ENCODE measurements around the gene ATP6V0D1.

DNA sequence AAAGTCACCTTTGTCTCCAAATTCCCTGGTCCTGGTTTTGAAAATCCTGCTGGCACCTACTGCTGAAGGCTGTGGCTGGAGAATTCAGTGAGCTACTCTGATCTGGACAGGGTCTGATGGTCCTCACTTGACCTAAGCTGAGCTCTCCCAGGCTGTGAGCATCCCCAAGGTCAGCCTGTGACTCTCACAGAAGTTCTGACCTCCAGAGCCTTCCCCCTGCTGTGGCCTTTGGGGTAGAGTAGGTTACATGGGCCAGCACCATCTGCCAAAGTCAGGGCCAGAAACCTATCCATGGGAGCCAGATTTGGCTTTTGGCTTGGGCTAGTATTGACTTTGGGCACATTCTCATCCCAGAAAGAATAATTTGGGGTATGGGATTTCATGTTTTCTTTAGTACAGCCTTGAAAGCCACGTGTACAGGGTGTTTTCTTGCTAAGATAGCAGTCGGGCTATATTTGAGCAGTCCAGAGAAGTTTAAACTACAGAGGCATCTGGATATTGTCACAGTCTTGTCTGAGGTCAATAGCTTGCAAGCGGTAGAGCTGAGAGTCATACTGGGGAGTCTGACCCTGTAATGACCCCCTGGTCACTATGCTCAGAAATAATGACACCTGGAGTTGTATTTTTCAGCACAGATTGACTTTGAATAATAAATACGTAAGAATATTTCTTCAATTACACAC lies 8.6 kb upstream of the ATP6V0D1 start:
- TF ChIP-seq PAX5 (IDR thresholded peaks at IDR 0.05; ENCODE audit: insufficient read depth, low read length, severe bottlenecking): no peak
- no peak for TF ChIP-seq POLR2A (IDR thresholded peaks at IDR 0.05; ENCODE audit: low read depth, low read length)
- no peak for TF ChIP-seq POLR2AphosphoS5 (IDR thresholded peaks at IDR 0.05; ENCODE audit: low read depth, low read length)
- TF ChIP-seq SPI1 (IDR thresholded peaks at IDR 0.05; ENCODE audit: low read depth, low read length): no peak
- no peak for TF ChIP-seq TAF1 (IDR thresholded peaks at IDR 0.05; ENCODE audit: low read depth, low read length)

Data from GM12891 (cell line).